ENCODE results near the gene WDR70.

WDR70 gene

GRCh38 chr5:37519304-37519703 lies 140.2 kb downstream of the WDR70 start (continued):
- no peak for TF ChIP-seq PATZ1 (CRISPR knock-in tag; IDR thresholded peaks at IDR 0.05; ENCODE audit: borderline replicate concordance)
- no peak for TF ChIP-seq TOX (CRISPR knock-in tag; IDR thresholded peaks at IDR 0.05; ENCODE audit: borderline replicate concordance)
- TF ChIP-seq, protein P1, sequence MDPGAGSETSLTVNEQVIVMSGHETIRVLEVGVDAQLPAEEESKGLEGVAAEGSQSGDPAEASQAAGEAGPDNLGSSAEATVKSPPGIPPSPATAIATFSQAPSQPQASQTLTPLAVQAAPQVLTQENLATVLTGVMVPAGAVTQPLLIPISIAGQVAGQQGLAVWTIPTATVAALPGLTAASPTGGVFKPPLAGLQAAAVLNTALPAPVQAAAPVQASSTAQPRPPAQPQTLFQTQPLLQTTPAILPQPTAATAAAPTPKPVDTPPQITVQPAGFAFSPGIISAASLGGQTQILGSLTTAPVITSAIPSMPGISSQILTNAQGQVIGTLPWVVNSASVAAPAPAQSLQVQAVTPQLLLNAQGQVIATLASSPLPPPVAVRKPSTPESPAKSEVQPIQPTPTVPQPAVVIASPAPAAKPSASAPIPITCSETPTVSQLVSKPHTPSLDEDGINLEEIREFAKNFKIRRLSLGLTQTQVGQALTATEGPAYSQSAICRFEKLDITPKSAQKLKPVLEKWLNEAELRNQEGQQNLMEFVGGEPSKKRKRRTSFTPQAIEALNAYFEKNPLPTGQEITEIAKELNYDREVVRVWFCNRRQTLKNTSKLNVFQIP (CRISPR knock-in tag; IDR thresholded peaks at IDR 0.05; ENCODE audit: borderline replicate concordance, low read depth): no peak
- TF ChIP-seq TCF4 (CRISPR knock-in tag; IDR thresholded peaks at IDR 0.05; ENCODE audit: borderline replicate concordance): no peak
- no peak for TF ChIP-seq ZNF70 (CRISPR knock-in tag; IDR thresholded peaks at IDR 0.05)
- TF ChIP-seq CREB5 (CRISPR knock-in tag; IDR thresholded peaks at IDR 0.05; ENCODE audit: low read depth): no peak
- TF ChIP-seq ZFP3 (CRISPR knock-in tag; IDR thresholded peaks at IDR 0.05): no peak
- TF ChIP-seq ZFP30 (CRISPR knock-in tag; IDR thresholded peaks at IDR 0.05): no peak
- no peak for TF ChIP-seq RARB (CRISPR knock-in tag; IDR thresholded peaks at IDR 0.05)
- no peak for TF ChIP-seq ZNF565 (CRISPR knock-in tag; conservative IDR thresholded peaks at IDR 0.05; ENCODE audit: low read depth)
- no peak for TF ChIP-seq ESRRG (CRISPR knock-in tag; IDR thresholded peaks at IDR 0.05)

- no peak for ATAC-seq
- no peak for TF ChIP-seq ZFP3 (CRISPR knock-in tag; IDR thresholded peaks at IDR 0.05)
- TF ChIP-seq PATZ1 (CRISPR knock-in tag; IDR thresholded peaks at IDR 0.05; ENCODE audit: borderline replicate concordance): no peak
- no peak for TF ChIP-seq TCF4 (CRISPR knock-in tag; IDR thresholded peaks at IDR 0.05; ENCODE audit: borderline replicate concordance)
- no peak for TF ChIP-seq PPARA (CRISPR knock-in tag; IDR thresholded peaks at IDR 0.05; ENCODE audit: borderline replicate concordance)
- TF ChIP-seq, protein P2, sequence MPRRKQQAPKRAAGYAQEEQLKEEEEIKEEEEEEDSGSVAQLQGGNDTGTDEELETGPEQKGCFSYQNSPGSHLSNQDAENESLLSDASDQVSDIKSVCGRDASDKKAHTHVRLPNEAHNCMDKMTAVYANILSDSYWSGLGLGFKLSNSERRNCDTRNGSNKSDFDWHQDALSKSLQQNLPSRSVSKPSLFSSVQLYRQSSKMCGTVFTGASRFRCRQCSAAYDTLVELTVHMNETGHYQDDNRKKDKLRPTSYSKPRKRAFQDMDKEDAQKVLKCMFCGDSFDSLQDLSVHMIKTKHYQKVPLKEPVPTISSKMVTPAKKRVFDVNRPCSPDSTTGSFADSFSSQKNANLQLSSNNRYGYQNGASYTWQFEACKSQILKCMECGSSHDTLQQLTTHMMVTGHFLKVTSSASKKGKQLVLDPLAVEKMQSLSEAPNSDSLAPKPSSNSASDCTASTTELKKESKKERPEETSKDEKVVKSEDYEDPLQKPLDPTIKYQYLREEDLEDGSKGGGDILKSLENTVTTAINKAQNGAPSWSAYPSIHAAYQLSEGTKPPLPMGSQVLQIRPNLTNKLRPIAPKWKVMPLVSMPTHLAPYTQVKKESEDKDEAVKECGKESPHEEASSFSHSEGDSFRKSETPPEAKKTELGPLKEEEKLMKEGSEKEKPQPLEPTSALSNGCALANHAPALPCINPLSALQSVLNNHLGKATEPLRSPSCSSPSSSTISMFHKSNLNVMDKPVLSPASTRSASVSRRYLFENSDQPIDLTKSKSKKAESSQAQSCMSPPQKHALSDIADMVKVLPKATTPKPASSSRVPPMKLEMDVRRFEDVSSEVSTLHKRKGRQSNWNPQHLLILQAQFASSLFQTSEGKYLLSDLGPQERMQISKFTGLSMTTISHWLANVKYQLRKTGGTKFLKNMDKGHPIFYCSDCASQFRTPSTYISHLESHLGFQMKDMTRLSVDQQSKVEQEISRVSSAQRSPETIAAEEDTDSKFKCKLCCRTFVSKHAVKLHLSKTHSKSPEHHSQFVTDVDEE (CRISPR knock-in tag; IDR thresholded peaks at IDR 0.05): no peak
- no peak for TF ChIP-seq ZNF8 (CRISPR knock-in tag; IDR thresholded peaks at IDR 0.05)
- TF ChIP-seq RARB (CRISPR knock-in tag; IDR thresholded peaks at IDR 0.05): no peak
- TF ChIP-seq CSRNP3 (CRISPR knock-in tag; IDR thresholded peaks at IDR 0.05): no peak
- no peak for TF ChIP-seq ZNF70 (CRISPR knock-in tag; IDR thresholded peaks at IDR 0.05)
- TF ChIP-seq ZC3H10 (CRISPR knock-in tag; IDR thresholded peaks at IDR 0.05): no peak
Observed at GRCh38 chr5:37519807-37520206, 140.7 kb downstream of the WDR70 start.

- ATAC-seq: no peak
- TF ChIP-seq, protein P1 (CRISPR knock-in tag; IDR thresholded peaks at IDR 0.05; ENCODE audit: borderline replicate concordance, low read depth): no peak
- TF ChIP-seq CREB5 (CRISPR knock-in tag; IDR thresholded peaks at IDR 0.05; ENCODE audit: low read depth) (no peak), GLIS3 (CRISPR knock-in tag; IDR thresholded peaks at IDR 0.05) (no peak), ZNF70 (CRISPR knock-in tag; IDR thresholded peaks at IDR 0.05) (no peak), PATZ1 (CRISPR knock-in tag; IDR thresholded peaks at IDR 0.05; ENCODE audit: borderline replicate concordance) (no peak), ESRRG (CRISPR knock-in tag; IDR thresholded peaks at IDR 0.05) (no peak), ZNF8 (CRISPR knock-in tag; IDR thresholded peaks at IDR 0.05) (no peak)
Observed at GRCh38 chr5:37520811-37521210, 141.7 kb downstream of the WDR70 start.
